Activated CD8-positive, alpha-beta T cell treated with anti-CD3 and anti-CD28 coated beads for 36 hours (primary cell): ENCODE measurements around the gene PRKCZ. TPM values are rescaled to one million over a fixed set of nuclear protein-coding genes. Genes with fewer than 3 reads are reported as not detected.

Experiments used
- ATAC-seq: fragments of 200-7000 bp; cut with Tn5 transposase; one replicate; pipeline ENCODE4 v1.10.0; 2021; ENCODE audit warnings: mild to moderate bottlenecking, moderate library complexity
- CTCF ChIA-PET: fragments of 350-600 bp; sonication (Branson Sonifier 250); formaldehyde crosslinking; loops from one replicate; lab custom pipeline; 2021; ENCODE audit warnings: antibody characterized with exemption; lab: Charles Lee
- POLR2A ChIA-PET: fragments of 350-600 bp; sonication (Branson Sonifier 250); formaldehyde crosslinking; loops from one replicate; lab custom pipeline; 2021; ENCODE audit warnings: antibody characterized with exemption; lab: Charles Lee
- DNase-seq: peaks from one replicate; pipeline ENCODE4 v3.0.0-alpha.2; 2020
- H3K27ac Mint-ChIP-seq: one replicate; pipeline ENCODE4 v1.8.0; 2021; ENCODE audit warnings: mild to moderate bottlenecking, mixed read lengths
- H3K27me3 Mint-ChIP-seq: one replicate; pipeline ENCODE4 v1.8.0; 2021; ENCODE audit warnings: mixed read lengths
- H3K36me3 Mint-ChIP-seq: one replicate; pipeline ENCODE4 v1.8.0; 2021; ENCODE audit warnings: low read depth, mixed read lengths
- H3K4me1 Mint-ChIP-seq: one replicate; pipeline ENCODE4 v1.8.0; 2021; ENCODE audit warnings: low read depth, mixed read lengths
- H3K4me3 Mint-ChIP-seq: one replicate; pipeline ENCODE4 v1.8.0; 2021; ENCODE audit warnings: mild to moderate bottlenecking, moderate library complexity, mixed read lengths
- H3K9me3 Mint-ChIP-seq: one replicate; pipeline ENCODE4 v1.8.0; 2021; ENCODE audit warnings: mixed read lengths
- intact Hi-C: fragments of 100-400 bp; cut with micrococcal nuclease; formaldehyde crosslinking; loops from one replicate; pipeline ENCODE4 v1.10.0; 2022
- total RNA-seq, 2 experiments: library from RNA; stranded (reverse); gene quantifications; one replicate each; pipeline ENCODE4 v1.2.3, GENCODE V29; 2021
- TF ChIP-seq, protein P1 (sequence below): fragments of 200-600 bp; IDR thresholded peaks from one replicate; pipeline ENCODE4 v1.8.0; 2022; ENCODE audit warnings: antibody characterized with exemption, mild to moderate bottlenecking

The PRKCZ gene
- total RNA-seq, 2 experiments from 2014 or later: 15.4 to 15.7 TPM

DNA sequence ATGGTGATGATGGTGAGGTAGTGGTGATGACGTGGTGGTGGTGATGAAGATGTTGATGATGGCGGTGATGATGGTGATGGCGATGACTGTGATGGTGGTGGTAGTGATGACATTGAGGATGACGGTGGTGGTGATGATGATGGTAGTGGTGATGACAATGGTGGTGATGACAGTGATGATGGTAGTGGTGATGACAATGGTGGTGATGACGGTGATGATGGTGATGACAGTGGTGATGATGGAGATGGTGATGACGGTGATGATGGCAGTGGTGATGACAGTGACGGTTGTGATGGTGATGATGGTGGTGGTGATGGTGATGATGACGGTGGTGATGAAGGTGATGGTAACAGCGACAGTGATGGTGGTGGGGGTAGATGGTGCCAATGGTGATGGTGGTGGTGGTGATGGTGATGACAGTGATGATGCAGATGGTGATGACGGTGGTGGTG lies 105.0 kb downstream of the PRKCZ start:
- no peak overlapping the region for H3K27ac Mint-ChIP-seq
- TF ChIP-seq, protein P1, sequence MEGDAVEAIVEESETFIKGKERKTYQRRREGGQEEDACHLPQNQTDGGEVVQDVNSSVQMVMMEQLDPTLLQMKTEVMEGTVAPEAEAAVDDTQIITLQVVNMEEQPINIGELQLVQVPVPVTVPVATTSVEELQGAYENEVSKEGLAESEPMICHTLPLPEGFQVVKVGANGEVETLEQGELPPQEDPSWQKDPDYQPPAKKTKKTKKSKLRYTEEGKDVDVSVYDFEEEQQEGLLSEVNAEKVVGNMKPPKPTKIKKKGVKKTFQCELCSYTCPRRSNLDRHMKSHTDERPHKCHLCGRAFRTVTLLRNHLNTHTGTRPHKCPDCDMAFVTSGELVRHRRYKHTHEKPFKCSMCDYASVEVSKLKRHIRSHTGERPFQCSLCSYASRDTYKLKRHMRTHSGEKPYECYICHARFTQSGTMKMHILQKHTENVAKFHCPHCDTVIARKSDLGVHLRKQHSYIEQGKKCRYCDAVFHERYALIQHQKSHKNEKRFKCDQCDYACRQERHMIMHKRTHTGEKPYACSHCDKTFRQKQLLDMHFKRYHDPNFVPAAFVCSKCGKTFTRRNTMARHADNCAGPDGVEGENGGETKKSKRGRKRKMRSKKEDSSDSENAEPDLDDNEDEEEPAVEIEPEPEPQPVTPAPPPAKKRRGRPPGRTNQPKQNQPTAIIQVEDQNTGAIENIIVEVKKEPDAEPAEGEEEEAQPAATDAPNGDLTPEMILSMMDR: no peak
- DNase-seq: no peak
- H3K27me3 Mint-ChIP-seq: no peaks in the 10 kb centered on the region
- no peak overlapping the region for H3K4me3 Mint-ChIP-seq
- H3K9me3 Mint-ChIP-seq: no peaks in the 10 kb centered on the region
- POLR2A ChIA-PET: no interaction called here
- ATAC-seq: no peak
- peaks cover 4% of the 10 kb centered on the region for H3K36me3 Mint-ChIP-seq
- intact Hi-C loops: no loop called here
- CTCF ChIA-PET: interaction anchor here (1.8 kb wide), 1 partner anchor 19 kb away, joined by 5 read pairs; no protein-coding TSS in a partner anchor
- peaks cover 18% of the 10 kb centered on the region for H3K4me1 Mint-ChIP-seq

DNA sequence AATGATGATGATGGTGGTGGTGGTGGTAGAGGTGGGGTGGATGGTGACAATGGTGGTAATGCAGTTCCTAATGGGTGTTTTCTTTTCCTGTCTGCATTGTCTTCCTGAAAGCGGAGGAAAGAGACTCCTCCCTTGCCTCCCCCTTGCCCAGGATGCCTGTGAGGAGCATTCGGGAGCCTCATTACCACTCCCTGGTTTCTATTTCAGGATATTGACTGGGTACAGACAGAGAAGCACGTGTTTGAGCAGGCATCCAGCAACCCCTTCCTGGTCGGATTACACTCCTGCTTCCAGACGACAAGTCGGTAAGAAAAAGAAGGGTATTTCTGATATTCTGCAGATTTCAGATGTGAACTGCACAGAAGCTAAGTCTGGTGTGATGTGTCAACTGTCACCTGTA lies 105.6 kb downstream of the PRKCZ start:
- no peak for ATAC-seq
- no peaks in the 10 kb centered on the region for H3K27me3 Mint-ChIP-seq
- intact Hi-C loops: no loop called here
- peaks cover 16% of the 10 kb centered on the region for H3K4me1 Mint-ChIP-seq
- H3K36me3 Mint-ChIP-seq: peaks cover 4% of the 10 kb centered on the region
- H3K9me3 Mint-ChIP-seq: no peaks in the 10 kb centered on the region
- no peak for DNase-seq
- H3K27ac Mint-ChIP-seq: no peak overlapping the region
- CTCF ChIA-PET: interaction anchor here (0.9 to 1.7 kb wide), 3 partner anchors 19 to 39 kb away, joined by 3 to 7 read pairs (median 3); partner anchors contain the start of gene FAAP20
- no peak overlapping the region for H3K4me3 Mint-ChIP-seq
- TF ChIP-seq, protein P1: no peak
- POLR2A ChIA-PET: no interaction called here

DNA sequence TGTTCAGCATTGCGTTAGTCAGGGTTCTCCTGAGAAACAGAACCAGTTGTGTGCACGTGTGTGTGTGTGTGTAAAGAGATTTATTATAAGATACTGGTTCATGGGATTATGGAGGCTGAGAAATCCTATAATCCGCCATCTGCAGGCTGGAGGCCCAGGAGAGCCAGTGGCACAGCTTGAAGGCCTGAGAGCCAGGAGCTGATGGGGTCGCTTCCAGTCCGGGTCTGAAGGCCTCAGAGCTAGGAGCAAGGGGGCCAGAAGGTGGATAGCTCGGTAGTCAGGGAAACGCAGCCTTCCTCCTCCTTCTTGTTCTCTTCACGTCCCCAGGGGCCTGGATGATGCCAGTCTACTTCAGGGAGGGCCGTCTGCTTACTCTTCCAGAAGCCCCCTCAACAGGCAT lies 106.7 kb downstream of the PRKCZ start:
- H3K4me1 Mint-ChIP-seq: peaks cover 11% of the 10 kb centered on the region
- no peaks in the 10 kb centered on the region for H3K27me3 Mint-ChIP-seq
- intact Hi-C loops: no loop called here
- POLR2A ChIA-PET: interaction anchor here (0.6 to 0.9 kb wide), 2 partner anchors 33 to 369 kb away, joined by 3 read pairs; no protein-coding TSS in a partner anchor
- peaks cover 2% of the 10 kb centered on the region for H3K36me3 Mint-ChIP-seq
- DNase-seq (no peak), ATAC-seq (no peak)
- no peaks in the 10 kb centered on the region for H3K9me3 Mint-ChIP-seq
- CTCF ChIA-PET: interaction anchor here (0.9 to 1.7 kb wide), 3 partner anchors 17 to 38 kb away, joined by 3 to 7 read pairs (median 3); partner anchors contain the start of gene FAAP20
- H3K4me3 Mint-ChIP-seq: no peak overlapping the region
- TF ChIP-seq, protein P1: no peak
- no peak overlapping the region for H3K27ac Mint-ChIP-seq

GRCh38 chr1:2157856-2158255 lies 107.6 kb downstream of the PRKCZ start:
- H3K4me3 Mint-ChIP-seq: no peak overlapping the region
- CTCF ChIA-PET: no interaction called here
- ATAC-seq (no peak), DNase-seq (no peak)
- no peak overlapping the region for H3K27ac Mint-ChIP-seq
- intact Hi-C loops: no loop called here
- no peaks in the 10 kb centered on the region for H3K27me3 Mint-ChIP-seq
- H3K4me1 Mint-ChIP-seq: peaks cover 10% of the 10 kb centered on the region
- POLR2A ChIA-PET: interaction anchor here (0.9 kb wide), 1 partner anchor 32 kb away, joined by 3 read pairs; no protein-coding TSS in a partner anchor
- peaks cover 1% of the 10 kb centered on the region for H3K36me3 Mint-ChIP-seq
- H3K9me3 Mint-ChIP-seq: no peaks in the 10 kb centered on the region
- TF ChIP-seq, protein P1: no peak

DNA sequence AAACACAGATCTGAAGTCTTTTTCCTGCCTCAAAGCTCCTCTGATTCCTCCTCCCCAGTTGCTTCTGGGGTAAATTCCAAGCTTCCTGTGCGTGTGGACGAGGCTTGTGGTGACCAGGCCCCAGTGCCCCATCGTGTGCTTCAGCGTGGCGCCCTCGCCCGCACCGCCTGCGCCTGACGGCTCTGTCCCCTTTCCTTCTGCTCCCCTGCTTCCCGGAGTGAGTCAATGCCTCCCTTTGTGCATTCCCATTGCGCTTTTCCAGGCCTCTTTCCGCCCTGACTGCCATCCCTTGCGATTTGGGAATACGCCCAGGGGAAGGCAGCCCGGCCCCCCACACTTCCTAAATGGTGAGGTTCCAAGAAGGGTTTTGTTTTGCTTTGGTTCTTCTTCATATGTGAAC lies 108.1 kb downstream of the PRKCZ start:
- intact Hi-C loops: no loop called here
- ATAC-seq: no peak
- no peak for DNase-seq
- POLR2A ChIA-PET: no interaction called here
- H3K27me3 Mint-ChIP-seq: no peaks in the 10 kb centered on the region
- peaks cover 5% of the 10 kb centered on the region for H3K36me3 Mint-ChIP-seq
- H3K4me1 Mint-ChIP-seq: peaks cover 11% of the 10 kb centered on the region
- H3K27ac Mint-ChIP-seq: no peak overlapping the region
- CTCF ChIA-PET: interaction anchor here (1.6 kb wide), 1 partner anchor 16 kb away, joined by 5 read pairs; no protein-coding TSS in a partner anchor
- H3K4me3 Mint-ChIP-seq: no peak overlapping the region
- TF ChIP-seq, protein P1: no peak
- no peaks in the 10 kb centered on the region for H3K9me3 Mint-ChIP-seq
